MG63 (cell line): ENCODE results near the gene CCDC85C. TPM values are rescaled to one million over a fixed set of nuclear protein-coding genes. Genes with fewer than 3 reads are reported as not detected.

Source experiments
- DNase-seq: peaks from one replicate; pipeline ENCODE4 v3.0.0-alpha.2; 2020
- H3K27me3 ChIP-seq: fragments of 250-450 bp; sonication (Bioruptor Pico); 2 replicates; pipeline ENCODE4 v1.5.1; 2020; ENCODE audit warnings: mild to moderate bottlenecking, moderate library complexity
- H3K36me3 ChIP-seq: fragments of 250-450 bp; sonication (Bioruptor Pico); 2 replicates; pipeline ENCODE4 v1.5.1; 2020; ENCODE audit warnings: mild to moderate bottlenecking, moderate library complexity
- H3K4me3 ChIP-seq: fragments of 250-450 bp; sonication (Bioruptor Pico); 2 replicates; pipeline ENCODE4 v1.5.1; 2020; ENCODE audit warnings: mild to moderate bottlenecking, moderate library complexity
- H3K9me3 ChIP-seq: fragments of 250-450 bp; sonication (Bioruptor Pico); 2 replicates; pipeline ENCODE4 v1.5.1; 2020; ENCODE audit warnings: mild to moderate bottlenecking, moderate library complexity
- total RNA-seq: library from RNA; depleted of rRNA; stranded (reverse); fragments of >200 nt; shearing (Covaris generic); gene quantifications from 2 replicates; pipeline ENCODE4 v1.2.3, GENCODE V29; 2014; ENCODE audit warnings: low replicate concordance

The CCDC85C gene
- total RNA-seq, 1 experiment from 2014 or later: 22.2 TPM

DNA sequence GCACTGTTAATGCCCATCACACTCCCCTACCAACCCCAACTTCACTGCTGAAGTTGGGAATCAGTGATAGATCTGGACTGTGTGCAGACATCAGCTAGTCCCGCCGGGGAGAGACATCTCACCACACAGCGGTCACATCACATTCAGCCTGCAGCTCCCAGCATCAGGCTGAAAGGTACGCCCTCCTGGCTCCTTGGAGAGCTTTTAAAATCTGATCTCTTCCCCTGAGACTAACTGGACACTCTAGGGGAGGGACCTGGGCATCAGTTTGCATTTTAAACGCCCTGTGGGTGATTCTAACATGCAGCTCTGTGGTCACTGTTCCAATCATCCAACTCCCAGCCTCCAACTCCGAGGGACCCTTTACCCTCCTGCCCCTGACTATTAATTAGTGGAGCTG, 58.4 kb downstream of the CCDC85C start:
- DNase-seq: no peak
- H3K9me3 ChIP-seq: no peaks in the 10 kb centered on the region
- H3K27me3 ChIP-seq: no peaks in the 10 kb centered on the region
- H3K4me3 ChIP-seq: no peak overlapping the region
- no peaks in the 10 kb centered on the region for H3K36me3 ChIP-seq

DNA sequence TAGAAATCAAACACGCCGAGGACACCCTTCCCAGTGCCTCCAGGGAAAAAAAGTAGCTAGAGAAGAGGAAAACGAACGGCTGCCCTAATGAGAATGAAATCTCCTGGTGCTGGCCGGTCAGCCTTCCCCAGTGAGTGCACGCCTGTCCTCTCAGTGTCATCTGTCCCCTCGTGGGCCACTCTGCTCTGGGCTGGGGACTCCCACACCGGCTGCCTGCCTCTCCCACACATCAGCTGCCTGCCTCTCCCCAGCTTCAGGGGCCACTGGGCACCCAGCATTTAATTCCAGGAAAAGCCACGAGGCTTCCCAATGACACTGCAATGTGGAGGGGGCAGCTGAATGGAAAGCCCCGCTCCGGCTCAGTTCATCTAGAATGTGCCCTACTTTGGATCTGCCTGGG, 59.0 kb downstream of the CCDC85C start:
- Histone ChIP-seq H3K9me3 (no peaks in the 10 kb centered on the region), H3K36me3 (no peaks in the 10 kb centered on the region), H3K27me3 (no peaks in the 10 kb centered on the region), H3K4me3 (no peak overlapping the region)
- DNase-seq: no peak

DNA sequence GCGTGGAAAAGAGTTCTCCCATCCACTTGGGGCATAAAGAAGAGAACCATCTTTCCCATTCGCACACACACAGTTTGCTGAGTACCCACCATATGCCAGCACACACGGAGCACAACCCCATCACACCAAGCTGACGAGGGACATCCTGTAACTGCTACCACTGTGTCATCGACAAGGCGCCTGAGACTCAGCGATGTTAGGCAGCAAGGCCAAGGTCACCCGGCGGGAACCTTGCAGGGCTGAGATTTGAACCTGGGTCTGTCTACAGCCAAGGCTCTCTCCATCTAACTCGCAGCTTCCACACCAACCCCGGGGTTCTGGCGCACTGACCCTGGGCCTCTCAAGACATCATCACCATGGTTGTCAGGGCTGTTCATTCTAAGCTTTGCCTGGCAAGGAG, 60.0 kb downstream of the CCDC85C start:
- no peak overlapping the region for H3K4me3 ChIP-seq

DNA sequence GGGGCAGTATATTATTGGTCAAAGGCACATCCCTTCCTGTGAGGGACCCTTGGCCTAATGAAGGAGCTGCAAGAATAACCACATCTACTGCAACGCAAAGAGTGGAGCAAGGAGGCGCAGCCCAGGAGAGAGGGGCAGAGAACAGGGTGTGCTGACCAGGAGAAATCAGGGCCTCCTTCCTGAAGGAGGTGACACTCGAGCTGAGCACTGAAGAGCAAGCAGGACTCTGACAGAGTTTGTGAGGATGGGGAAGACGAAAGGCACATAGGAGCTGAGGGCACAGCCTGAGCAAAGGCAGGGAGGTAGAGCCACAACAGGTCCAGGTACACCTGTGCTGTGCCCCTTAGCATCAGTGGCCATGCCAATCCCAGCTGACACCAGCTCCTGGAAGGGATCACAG, 60.6 kb downstream of the CCDC85C start:
- Histone ChIP-seq H3K4me3 (no peak overlapping the region), H3K9me3 (no peaks in the 10 kb centered on the region), H3K36me3 (no peaks in the 10 kb centered on the region), H3K27me3 (no peaks in the 10 kb centered on the region)
- no peak for DNase-seq

More for the DNA sequence above, 60.0 kb downstream of the CCDC85C start:
- DNase-seq: no peak
- Histone ChIP-seq H3K9me3 (no peaks in the 10 kb centered on the region), H3K36me3 (no peaks in the 10 kb centered on the region), H3K27me3 (no peaks in the 10 kb centered on the region)

DNA sequence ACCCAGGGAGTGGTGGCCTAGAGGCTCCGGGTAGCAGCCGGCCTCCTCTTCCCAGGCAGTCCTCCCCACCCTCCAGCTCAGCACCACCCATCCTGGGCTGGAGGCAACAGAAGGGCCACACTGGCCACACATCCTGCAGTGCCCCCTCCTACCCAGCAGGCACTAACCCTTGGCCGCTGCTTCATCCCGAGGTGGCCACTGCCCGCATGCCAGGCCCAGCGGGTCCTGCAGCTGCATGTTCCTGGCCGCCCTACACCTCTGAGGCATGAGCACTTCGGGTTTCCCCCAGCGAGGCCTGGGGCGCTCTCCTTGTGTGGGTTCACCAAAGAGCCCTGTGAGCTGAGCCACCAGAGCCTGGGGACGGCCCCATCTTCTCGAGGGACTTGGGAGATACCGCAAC, 61.4 kb downstream of the CCDC85C start:
- Histone ChIP-seq H3K36me3 (no peaks in the 10 kb centered on the region), H3K9me3 (no peaks in the 10 kb centered on the region), H3K27me3 (no peaks in the 10 kb centered on the region), H3K4me3 (no peak overlapping the region)
- no peak for DNase-seq

DNA sequence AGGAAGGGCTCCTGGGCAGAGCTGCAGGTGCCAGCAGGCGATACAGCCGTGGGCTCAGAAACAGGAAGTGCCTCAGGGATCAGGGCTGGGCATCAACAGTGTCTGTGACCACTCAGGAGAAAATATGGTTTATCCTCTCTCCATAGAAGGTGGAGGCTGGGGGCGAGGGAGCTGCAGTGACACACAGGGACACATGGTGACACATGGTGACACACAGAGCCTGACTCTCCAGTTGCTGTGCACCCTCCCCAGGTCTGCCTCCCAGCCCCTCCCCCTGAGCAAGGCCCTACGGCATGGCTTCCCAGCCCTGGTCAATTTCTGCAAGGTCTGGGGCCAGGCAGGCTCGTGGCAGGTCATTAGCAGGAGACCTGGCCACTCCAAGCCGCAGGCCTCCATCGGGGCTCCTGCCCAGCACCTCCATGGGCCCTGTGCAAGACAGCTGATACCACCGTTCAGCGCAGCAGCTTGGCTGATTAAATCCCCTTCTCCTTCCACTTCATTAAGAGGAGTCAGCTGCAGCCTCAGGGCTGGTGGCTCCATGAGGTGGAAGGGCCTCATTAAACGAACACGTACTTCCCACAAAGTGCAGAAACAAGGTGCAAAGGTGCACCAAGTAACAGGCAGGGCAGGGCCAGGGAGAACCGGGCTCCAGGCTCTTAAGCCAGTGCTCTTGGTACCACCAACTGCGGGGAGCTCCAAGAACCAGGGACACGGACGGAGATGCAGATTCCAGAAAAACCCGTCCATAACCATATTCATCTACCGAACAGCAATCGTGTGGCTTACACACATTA, 62.1 kb downstream of the CCDC85C start:
- Histone ChIP-seq H3K27me3 (no peaks in the 10 kb centered on the region), H3K36me3 (no peaks in the 10 kb centered on the region), H3K9me3 (no peaks in the 10 kb centered on the region), H3K4me3 (no peak overlapping the region)
- DNase-seq: no peak

DNA sequence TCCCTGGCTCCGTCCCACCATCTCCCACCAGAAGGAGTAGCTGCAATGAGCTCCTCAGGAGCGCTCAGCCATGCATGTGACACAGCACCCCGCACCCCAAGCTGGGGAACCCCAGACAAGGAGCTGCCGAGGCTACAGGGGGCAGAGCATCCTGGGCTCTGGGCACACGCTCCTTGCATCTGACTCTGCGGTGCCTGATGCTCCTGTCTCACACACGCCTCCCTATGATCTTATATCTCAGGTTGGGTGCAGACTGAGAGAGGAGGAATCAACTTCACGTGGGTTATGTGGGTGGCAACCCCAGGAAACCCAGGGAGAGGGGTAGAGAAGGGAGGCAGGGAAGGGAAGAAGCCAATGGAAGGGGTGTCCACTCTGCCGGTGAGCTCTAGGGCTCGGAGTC, 62.8 kb downstream of the CCDC85C start:
- Histone ChIP-seq H3K4me3 (no peak overlapping the region), H3K36me3 (no peaks in the 10 kb centered on the region), H3K9me3 (no peaks in the 10 kb centered on the region), H3K27me3 (no peaks in the 10 kb centered on the region)
- no peak for DNase-seq

DNA sequence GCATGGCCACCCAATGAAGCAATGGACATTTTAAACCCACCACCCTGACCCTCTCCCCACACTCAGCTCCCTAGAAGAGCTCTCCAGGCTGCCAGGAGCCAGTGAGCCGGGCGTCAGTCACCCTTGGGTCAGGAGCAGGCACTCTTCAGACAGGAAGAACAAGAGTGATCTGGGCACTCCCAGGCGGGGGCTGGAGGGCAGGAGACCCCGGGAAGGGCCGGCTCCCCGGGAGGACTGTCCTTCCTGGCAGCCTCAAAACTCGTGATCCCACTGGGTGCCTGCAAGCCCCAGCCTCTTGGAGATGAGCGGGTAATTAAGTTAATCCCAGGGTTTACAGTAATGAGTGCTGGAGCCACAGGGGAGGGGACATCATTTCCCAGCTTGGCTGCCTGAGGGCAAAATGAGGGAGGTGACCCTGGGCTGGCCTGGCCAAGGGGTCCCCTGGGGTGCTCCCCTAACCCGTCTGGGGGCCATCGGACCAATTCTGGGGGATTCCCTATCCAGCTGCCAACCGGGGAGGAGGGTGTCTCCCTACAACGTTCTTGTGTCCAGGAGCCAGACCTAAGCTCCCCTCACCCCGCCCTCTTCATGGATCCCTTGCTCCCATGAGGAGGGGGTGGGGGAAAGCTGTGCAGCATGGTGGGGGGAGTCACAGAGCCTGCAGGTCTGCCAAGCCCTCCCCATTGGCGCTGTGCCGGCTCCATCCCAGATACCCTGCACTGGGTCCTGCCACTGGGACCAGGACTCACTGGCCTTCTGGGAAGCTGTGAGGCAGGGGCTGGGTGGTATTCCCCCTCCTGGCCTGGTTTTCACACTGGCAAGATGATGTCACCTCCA, 63.6 kb downstream of the CCDC85C start:
- Histone ChIP-seq H3K36me3 (no peaks in the 10 kb centered on the region), H3K9me3 (no peaks in the 10 kb centered on the region), H3K27me3 (no peaks in the 10 kb centered on the region), H3K4me3 (no peak overlapping the region)
- no peak for DNase-seq

DNA sequence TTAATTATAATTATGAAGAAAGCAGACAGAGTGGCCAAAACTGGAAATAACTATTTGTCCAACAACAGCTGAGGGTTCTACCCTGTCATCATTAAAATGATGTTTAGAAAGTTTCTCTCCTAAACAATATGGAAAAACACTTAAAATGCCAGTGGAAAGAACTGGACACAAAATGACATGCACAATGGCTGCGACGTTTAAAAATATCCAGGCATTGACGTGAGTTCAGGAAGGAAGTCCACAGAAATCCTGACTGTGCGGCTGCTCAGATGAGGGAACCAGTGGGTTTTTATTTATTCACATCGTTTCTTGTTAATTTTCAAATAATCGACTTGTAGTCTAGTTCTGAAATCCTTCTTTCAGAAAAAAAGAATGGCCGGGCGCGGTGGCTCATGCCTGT, 64.5 kb downstream of the CCDC85C start:
- Histone ChIP-seq H3K4me3 (no peak overlapping the region), H3K9me3 (no peaks in the 10 kb centered on the region), H3K27me3 (no peaks in the 10 kb centered on the region), H3K36me3 (no peaks in the 10 kb centered on the region)
- DNase-seq: no peak

DNA sequence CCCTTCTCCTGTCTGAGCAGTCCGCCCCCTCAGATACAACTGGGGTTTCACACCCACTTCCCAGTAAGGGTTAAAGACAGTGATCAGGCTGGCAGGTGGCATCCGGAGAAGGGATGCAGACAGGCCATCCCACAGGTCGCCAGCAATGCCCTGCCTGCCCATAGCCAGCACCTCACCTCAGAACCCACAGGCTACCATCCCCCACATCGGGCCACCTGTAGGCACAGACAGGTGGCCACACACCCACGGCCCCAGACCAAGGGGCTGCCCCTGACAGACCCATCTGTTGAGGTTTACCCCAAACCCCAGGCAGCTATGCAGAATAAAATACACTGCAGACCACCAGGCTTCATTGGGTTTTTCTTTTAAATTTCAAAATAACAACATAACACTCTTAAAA, 65.3 kb downstream of the CCDC85C start:
- Histone ChIP-seq H3K27me3 (no peaks in the 10 kb centered on the region), H3K9me3 (no peaks in the 10 kb centered on the region), H3K4me3 (no peak overlapping the region), H3K36me3 (no peaks in the 10 kb centered on the region)
- no peak for DNase-seq

DNA sequence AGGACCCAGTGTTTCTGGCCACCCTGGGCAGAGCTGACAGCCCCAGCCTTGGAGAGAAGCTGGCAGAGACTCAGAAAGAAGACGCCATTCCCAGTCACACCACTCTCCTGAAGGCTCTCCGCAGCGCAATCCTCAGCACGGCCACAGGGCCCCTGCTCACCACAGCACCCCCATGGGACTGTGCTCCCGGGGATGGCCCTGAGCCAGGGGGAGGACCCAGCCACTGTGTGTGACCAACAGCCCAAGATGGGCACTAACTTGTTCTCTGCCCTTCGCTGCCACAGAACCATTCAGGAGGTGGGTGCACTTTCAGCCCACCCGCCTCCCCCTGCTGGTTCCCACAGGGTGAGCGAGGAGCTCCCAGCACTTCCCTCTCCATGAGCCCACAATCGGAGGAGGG, 65.7 kb downstream of the CCDC85C start:
- no peaks in the 10 kb centered on the region for H3K27me3 ChIP-seq
- no peak for DNase-seq
- H3K4me3 ChIP-seq: no peak overlapping the region
- H3K36me3 ChIP-seq: no peaks in the 10 kb centered on the region
- H3K9me3 ChIP-seq: no peaks in the 10 kb centered on the region

DNA sequence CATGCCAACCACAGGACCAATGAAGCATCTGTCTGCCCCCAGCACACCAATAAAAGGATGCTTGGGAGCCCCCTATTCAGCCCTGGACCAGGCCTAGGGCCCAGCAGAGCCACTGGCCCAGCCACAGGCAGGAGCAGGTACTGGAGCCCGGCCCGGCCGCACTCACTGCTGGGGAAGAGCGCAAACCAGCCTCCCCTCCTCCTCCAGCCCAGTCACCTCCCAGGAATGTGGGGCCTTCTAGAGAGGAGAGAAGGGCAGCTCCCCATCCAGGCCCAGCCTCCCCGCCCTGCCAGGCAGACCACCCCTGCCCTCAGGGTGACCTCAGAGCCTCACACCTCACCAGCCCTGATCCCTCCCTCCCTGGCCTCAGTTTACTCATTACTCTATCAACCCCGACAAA, 66.6 kb downstream of the CCDC85C start:
- DNase-seq: peak; percentile 70
- H3K27me3 ChIP-seq: no peaks in the 10 kb centered on the region
- H3K9me3 ChIP-seq: no peaks in the 10 kb centered on the region
- no peaks in the 10 kb centered on the region for H3K36me3 ChIP-seq
- H3K4me3 ChIP-seq: no peak overlapping the region

DNA sequence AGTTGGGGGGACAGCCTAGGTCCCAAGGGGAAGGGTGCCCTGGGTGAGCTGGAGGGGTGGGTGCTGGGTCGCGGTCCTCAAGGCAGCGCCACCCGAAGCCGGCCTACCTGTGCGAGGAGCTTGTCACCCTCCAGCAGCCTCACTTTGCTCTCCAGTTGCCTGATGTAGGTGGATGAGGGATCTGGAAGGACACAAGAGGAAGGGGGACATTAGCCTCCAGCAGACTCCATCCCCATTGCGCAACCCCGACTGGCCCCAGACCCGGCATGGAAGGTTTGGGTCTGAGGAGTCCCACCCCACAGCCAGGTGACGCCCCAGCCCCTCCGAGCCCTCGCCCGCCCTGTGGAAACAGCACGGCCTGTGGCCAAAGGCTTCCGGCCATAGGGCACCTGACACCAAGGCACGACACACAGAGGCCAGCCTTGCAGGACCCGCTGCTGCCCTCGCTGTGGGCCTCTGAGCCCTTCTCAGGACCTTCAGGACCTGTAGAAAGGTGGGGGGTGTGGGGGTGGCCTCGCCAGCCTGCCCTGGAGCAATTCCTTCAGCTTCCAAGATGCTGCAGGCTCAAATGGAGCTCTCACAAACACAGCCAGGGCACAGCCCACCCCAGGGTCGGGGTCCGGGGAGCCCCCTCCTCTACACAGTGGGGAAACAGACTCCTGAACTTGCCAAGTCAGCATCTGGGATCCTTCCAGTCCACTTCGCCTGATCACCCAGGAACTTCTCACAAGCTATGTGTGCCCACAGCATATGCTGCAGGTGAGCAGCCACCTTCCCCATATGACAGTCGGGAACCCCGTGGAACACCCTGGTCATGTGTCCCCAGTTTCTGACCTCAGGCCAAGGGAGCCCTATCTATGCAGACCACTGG, 67.9 kb downstream of the CCDC85C start:
- Histone ChIP-seq H3K4me3 (no peak overlapping the region), H3K9me3 (no peaks in the 10 kb centered on the region), H3K36me3 (no peaks in the 10 kb centered on the region), H3K27me3 (no peaks in the 10 kb centered on the region)
- DNase-seq: no peak

DNA sequence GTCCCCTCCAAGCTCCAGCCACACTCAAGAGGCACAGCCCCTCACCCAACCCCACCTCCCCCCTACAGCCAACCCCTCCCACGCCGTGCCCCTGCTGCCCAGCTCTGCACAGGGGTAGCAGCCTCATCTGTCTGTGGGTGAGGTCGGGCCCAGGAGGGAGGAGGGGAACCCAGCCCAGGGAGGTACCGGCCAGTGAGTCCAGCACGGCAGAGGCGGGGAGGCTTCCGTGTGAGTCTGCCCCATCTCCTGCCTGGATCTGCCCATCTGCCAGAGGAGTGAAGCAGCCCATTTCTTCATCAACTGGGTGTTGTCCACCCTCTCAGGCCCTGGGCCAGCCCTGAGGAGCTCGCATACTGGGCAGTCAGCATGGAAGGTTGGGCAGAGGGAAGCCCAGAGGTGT, 68.6 kb downstream of the CCDC85C start:
- H3K4me3 ChIP-seq: no peak overlapping the region

DNA sequence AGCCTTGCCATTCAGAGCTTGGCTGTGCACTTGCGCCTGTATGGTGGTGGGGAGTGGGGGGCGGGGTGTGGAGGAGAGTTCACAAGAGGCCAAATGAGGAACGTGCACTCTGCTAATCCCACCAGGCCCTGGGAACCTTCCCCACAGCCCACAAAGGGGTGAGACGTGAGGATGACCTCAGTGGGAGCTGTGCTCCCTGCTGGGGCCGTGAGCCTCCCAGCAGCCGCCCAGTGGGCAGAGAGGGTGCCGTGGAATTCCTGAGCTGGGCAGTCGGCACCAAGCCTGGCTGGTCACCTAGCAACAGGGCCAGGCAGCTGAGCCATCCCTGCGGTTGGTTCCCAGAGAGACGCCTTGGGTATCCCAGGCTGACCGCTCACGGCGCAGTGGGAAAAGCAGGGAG, 69.1 kb downstream of the CCDC85C start:
- H3K36me3 ChIP-seq: no peaks in the 10 kb centered on the region
- no peaks in the 10 kb centered on the region for H3K27me3 ChIP-seq
- no peaks in the 10 kb centered on the region for H3K9me3 ChIP-seq
- peak; percentile 92 for DNase-seq
- no peak overlapping the region for H3K4me3 ChIP-seq

More for the DNA sequence above, 68.6 kb downstream of the CCDC85C start:
- DNase-seq: peak; percentile 72
- H3K9me3 ChIP-seq: no peaks in the 10 kb centered on the region
- H3K27me3 ChIP-seq: no peaks in the 10 kb centered on the region
- H3K36me3 ChIP-seq: no peaks in the 10 kb centered on the region

DNA sequence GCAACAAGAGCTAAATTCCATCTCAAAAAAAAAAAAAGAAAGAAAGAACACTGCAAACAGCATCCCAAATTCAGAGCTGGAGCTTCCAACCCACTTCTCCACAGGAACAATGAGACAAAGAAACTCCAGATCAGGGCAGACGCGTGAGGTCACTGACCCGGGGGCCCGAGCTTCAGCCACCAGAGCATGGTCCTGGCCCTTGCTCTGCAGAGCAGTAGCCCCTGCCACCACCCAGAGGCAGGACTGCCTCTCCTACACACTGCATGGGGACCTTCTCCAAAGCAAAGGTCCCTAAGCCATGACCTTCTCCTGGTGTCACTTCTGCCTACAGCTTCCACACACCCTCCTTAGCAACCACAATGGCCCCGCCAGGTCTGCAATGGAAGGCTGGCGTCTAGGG, 69.7 kb downstream of the CCDC85C start:
- no peaks in the 10 kb centered on the region for H3K27me3 ChIP-seq
- H3K9me3 ChIP-seq: no peaks in the 10 kb centered on the region
- H3K4me3 ChIP-seq: no peak overlapping the region
- H3K36me3 ChIP-seq: no peaks in the 10 kb centered on the region
- DNase-seq: no peak

DNA sequence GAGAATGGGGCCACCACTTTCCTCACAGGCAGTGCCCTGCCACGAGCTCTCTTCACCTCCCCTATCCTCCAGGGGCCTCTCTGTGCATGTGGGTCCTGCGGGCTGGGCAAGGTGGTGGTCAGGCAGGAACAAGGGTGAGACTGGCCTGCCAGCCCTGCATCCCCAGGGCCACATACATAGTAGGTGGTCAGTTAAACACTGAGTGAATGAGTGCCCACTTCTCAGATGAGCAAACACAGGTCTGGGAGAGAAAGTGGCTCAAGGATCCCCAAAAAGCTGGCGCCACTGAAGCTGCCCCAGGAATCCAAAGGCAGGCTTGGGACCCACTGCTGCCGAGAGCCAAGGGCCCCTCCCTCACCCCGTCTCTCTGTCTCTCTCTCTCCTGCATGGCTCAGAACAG, 71.7 kb downstream of the CCDC85C start:
- Histone ChIP-seq H3K4me3 (no peak overlapping the region), H3K27me3 (no peaks in the 10 kb centered on the region), H3K36me3 (no peaks in the 10 kb centered on the region), H3K9me3 (no peaks in the 10 kb centered on the region)
- no peak for DNase-seq
